HepG2 (cell line): Measurements from ENCODE around the gene CPM. TPM values are rescaled to one million over a fixed set of nuclear protein-coding genes. Genes with fewer than 3 reads are reported as not detected.

Source experiments
- ATAC-seq: fragments of 200-7000 bp; cut with Tn5 transposase; 3 replicates; pipeline ENCODE4 v1.9.1; 2020; ENCODE audit warnings: mild to moderate bottlenecking, moderate library complexity
- BruUV-seq: library from RNA; stranded (reverse); fragments of 400-500 nt; replicated peaks from 2 replicates; lab custom pipeline; 2021; lab: Mats Ljungman, UMichigan
- CTCF ChIA-PET: fragments of 300-600 bp; formaldehyde crosslinking; extraction: SDS; loops from one replicate; lab custom pipeline; 2021; ENCODE audit warnings: low total read pairs, inconsistent platforms, low intra/inter-chr PET ratio; lab: Yijun Ruan, JAX
- POLR2A ChIA-PET: fragments of 350-600 bp; sonication (Branson Sonifier 250); formaldehyde crosslinking; loops from one replicate; lab custom pipeline; 2020; ENCODE audit warnings: antibody characterized with exemption, inconsistent platforms; lab: Yijun Ruan, JAX
- DNase-seq: peaks from one replicate; pipeline ENCODE4 v3.0.0-alpha.2; 2015; ENCODE audit warnings: low spot score
- FAIRE-seq: peaks from 3 replicates; lab custom pipeline; 2011; peaks lifted over from hg19 to GRCh38; lab: Jason Lieb, UNC
- H2AFZ ChIP-seq: one replicate; pipeline ENCODE4 v1.6.1; 2011; ENCODE audit warnings: low read length, inconsistent platforms
- H3K27ac ChIP-seq: fragments of 300-600 bp; 3 replicates; pipeline ENCODE4 v1.8.0; 2011; ENCODE audit warnings: mixed run types, mild to moderate bottlenecking, mixed read lengths, low read length, inconsistent platforms; ENCODE audit not compliant: insufficient read depth; ENCODE audit errors: extremely low read length
- H3K27me3 ChIP-seq, 2 experiments: fragments of 200-600 bp in 1 of 2; 2 replicates in 1 of 2; 3 replicates in 1 of 2; pipeline versions ENCODE4 v1.6.0 to v1.8.0; 2011; ENCODE audit warnings: low read length in 2 of 2, mild to moderate bottlenecking in 2 of 2, moderate library complexity in 2 of 2, inconsistent platforms in 1 of 2; ENCODE audit not compliant: insufficient read depth in 2 of 2, control insufficient read depth in 1 of 2
- H3K36me3 ChIP-seq, 2 experiments: fragments of 200-600 bp in 1 of 2; replicated peaks in 1 of 2; 2 replicates in 1 of 2; 3 replicates in 1 of 2; pipeline versions ENCODE4 v1.5.1 to v1.8.0; 2011; ENCODE audit warnings: low read length in 2 of 2, inconsistent platforms in 1 of 2; ENCODE audit not compliant: insufficient read depth in 2 of 2, control insufficient read depth in 1 of 2
- H3K4me1 ChIP-seq: 2 replicates; pipeline ENCODE4 v1.5.1; 2012; ENCODE audit warnings: low read length, inconsistent platforms; ENCODE audit not compliant: insufficient read depth
- H3K4me2 ChIP-seq: 2 replicates; pipeline ENCODE4 v1.6.0; 2011; ENCODE audit warnings: low read depth, low read length, inconsistent platforms
- H3K4me3 ChIP-seq, 3 experiments: fragments of 200-600 bp in 1 of 3; sonication (generic), shearing (Covaris generic) in 1 of 3; replicated peaks in 1 of 3; 2 replicates each; pipeline ENCODE4 v1.5.1; 2011 to 2016; ENCODE audit warnings: low read length in 3 of 3, inconsistent platforms in 2 of 3, low read depth in 2 of 3, mild to moderate bottlenecking in 2 of 3, control low read depth in 1 of 3, mixed read lengths in 1 of 3; ENCODE audit not compliant: insufficient read depth in 1 of 3
- H3K79me2 ChIP-seq: one replicate; pipeline ENCODE4 v1.6.1; 2011; ENCODE audit warnings: low read length, inconsistent platforms; ENCODE audit not compliant: insufficient read depth
- H3K9ac ChIP-seq: 2 replicates; pipeline ENCODE4 v1.6.0; 2011; ENCODE audit warnings: mild to moderate bottlenecking, low read depth, low read length, inconsistent platforms; ENCODE audit not compliant: insufficient read depth
- H3K9me3 ChIP-seq: 2 replicates; pipeline ENCODE4 v1.5.1; 2012; ENCODE audit warnings: mild to moderate bottlenecking, low read length
- H4K20me1 ChIP-seq: 2 replicates; pipeline ENCODE4 v1.6.0; 2011; ENCODE audit warnings: inconsistent platforms, mild to moderate bottlenecking, low read length, moderate library complexity; ENCODE audit not compliant: insufficient read depth
- AKNA ChIP-seq: sonication (generic); formaldehyde crosslinking; IDR thresholded peaks from 2 replicates; pipeline ENCODE4 v1.4.0; 2020; ENCODE audit warnings: missing genetic modification reagents, borderline replicate concordance
- HCFC1 ChIP-seq: fragments of 150-350 bp; IDR thresholded peaks from 2 replicates; pipeline ENCODE4 v1.6.1; 2014; ENCODE audit warnings: low read depth, low read length
- KDM1A ChIP-seq: IDR thresholded peaks from 2 replicates; pipeline ENCODE4 v1.6.1; 2016; ENCODE audit warnings: missing compliant biosample characterization
- PTBP1 ChIP-seq: fragments of 200-400 bp; formaldehyde crosslinking; IDR thresholded peaks from 2 replicates; pipeline ENCODE4 v1.6.1; 2018; ENCODE audit warnings: low read length, low read depth; ENCODE audit not compliant: poor library complexity, severe bottlenecking
- RARG ChIP-seq: sonication (generic); formaldehyde crosslinking; IDR thresholded peaks from 2 replicates; pipeline ENCODE4 v1.4.0; 2020; ENCODE audit warnings: low read depth, mild to moderate bottlenecking, missing genetic modification reagents
- SRF ChIP-seq: IDR thresholded peaks from 2 replicates; pipeline ENCODE4 v1.6.1; 2011; ENCODE audit warnings: mild to moderate bottlenecking, low read depth, low read length, moderate library complexity
- STAG1 ChIP-seq: sonication (generic); formaldehyde crosslinking; IDR thresholded peaks from 2 replicates; pipeline ENCODE4 v1.4.0; 2020; ENCODE audit warnings: missing genetic modification reagents
- TCF7L2 ChIP-seq: IDR thresholded peaks from 2 replicates; pipeline ENCODE4 v1.6.1; 2011; ENCODE audit warnings: mild to moderate bottlenecking, low read depth, low read length, moderate library complexity
- ZNF276 ChIP-seq: sonication (generic); formaldehyde crosslinking; IDR thresholded peaks from 2 replicates; pipeline ENCODE4 v1.4.0; 2020; ENCODE audit warnings: mild to moderate bottlenecking, low read depth, missing genetic modification reagents
- ZNF354B ChIP-seq: sonication (generic); formaldehyde crosslinking; IDR thresholded peaks from 2 replicates; pipeline ENCODE4 v1.8.0; 2022; ENCODE audit warnings: mild to moderate bottlenecking, missing genetic modification reagents
- WGBS: methylation state at CpG from one replicate; pipeline ENCODE4 v1.1.6; 2017; ENCODE audit warnings: low lambda C conversion rate; 5-methylcytosine and 5-hydroxymethylcytosine counted together
- in situ Hi-C: cut with HindIII; loops from 2 replicates; pipeline ENCODE4 v1.10.0; 2017; ENCODE audit warnings: low pct_unique_long_range_greater_than_20kb; ENCODE audit not compliant: extremely low pct_ligation_motif_present
- intact Hi-C: fragments of 100-400 bp; cut with micrococcal nuclease; formaldehyde crosslinking; loops from one replicate; pipeline ENCODE4 v1.10.0; 2022; ENCODE audit not compliant: unreplicated experiment
- polyA plus RNA-seq, 8 experiments: library from polyadenylated mRNA; depleted of rRNA in 3 of 8; stranded (reverse) in 7 of 8; unstranded in 1 of 8; fragments of >200 nt; fragmentation: Illumina TruSeq in 4 of 8; extraction: Trizol in 4 of 8; gene quantifications; 2 replicates each; pipeline versions ENCODE4 v1.2.1 to v1.2.3, GENCODE V29; 2011 to 2016; ENCODE audit warnings: low read depth in 4 of 8, missing spikeins in 1 of 8, mixed read lengths in 1 of 8; ENCODE audit not compliant: insufficient read depth in 1 of 8
- total RNA-seq, 5 experiments: library from RNA; depleted of rRNA; stranded (reverse); fragments of >200 nt; fragmentation: Illumina TruSeq; extraction: Trizol; gene quantifications; 2 replicates each; pipeline ENCODE4 v1.2.3, GENCODE V29; 2016; ENCODE audit warnings: low read depth in 1 of 5

CPM gene
- total and polyA plus RNA-seq, 2 of the 13 experiments (the other 11 are each of a cell fraction or from before 2014, with no cell fraction given): not detected

- no peak for TF ChIP-seq STAG1 (CRISPR knock-in tag)
- no peak for TF ChIP-seq ZNF354B (CRISPR knock-in tag)
- no peak for TF ChIP-seq AKNA (CRISPR knock-in tag)
- TF ChIP-seq SRF: no peak
- TF ChIP-seq KDM1A (CRISPR knock-in tag): no peak
Measured at GRCh38 chr12:68967046-68967445, 34.1 kb upstream of the CPM start (continued).

GRCh38 chr12:68963856-68964745 is 31.1 kb upstream of the CPM start:
- peaks cover 0 to 1% of the 10 kb centered on the region in 2 experiments; a peak in 1 of 5 replicates for H3K27me3 ChIP-seq
- no peak overlapping the region for H3K27ac ChIP-seq
- ChIA-PET POLR2A (no interaction called here), CTCF (no interaction called here)
- no TSS peak for BruUV-seq
- in situ Hi-C loops: no loop called here
- H2AFZ ChIP-seq: no peak overlapping the region
- intact Hi-C loops: no loop called here
- ATAC-seq (no peak), DNase-seq (no peak), FAIRE-seq (no peak)
- H3K79me2 ChIP-seq: no peaks in the 10 kb centered on the region
- no peaks in the 10 kb centered on the region for H3K4me1 ChIP-seq
- no peaks in the 10 kb centered on the region for H3K36me3 ChIP-seq
- no peaks in the 10 kb centered on the region for H3K9me3 ChIP-seq
- H3K4me2 ChIP-seq: no peak overlapping the region
- no peak overlapping the region for H3K9ac ChIP-seq
- H4K20me1 ChIP-seq: no peaks in the 10 kb centered on the region
- WGBS: 83% methylated on average over 7 of the region's 7 CpGs
- H3K4me3 ChIP-seq: no peak overlapping the region
- TF ChIP-seq ZNF276 (CRISPR knock-in tag) (no peak), RARG (no peak), HCFC1 (no peak), AKNA (CRISPR knock-in tag) (no peak), PTBP1 (no peak), TCF7L2 (no peak)
